Measurements from ENCODE around the gene LAMTOR5. TPM values are rescaled to one million over a fixed set of nuclear protein-coding genes. Genes with fewer than 3 reads are reported as not detected.

Gene LAMTOR5
- total and polyA plus RNA-seq, 2 of the 13 experiments (the other 11 are each of a cell fraction or from before 2014, with no cell fraction given): 96.7 to 400 TPM

DNA sequence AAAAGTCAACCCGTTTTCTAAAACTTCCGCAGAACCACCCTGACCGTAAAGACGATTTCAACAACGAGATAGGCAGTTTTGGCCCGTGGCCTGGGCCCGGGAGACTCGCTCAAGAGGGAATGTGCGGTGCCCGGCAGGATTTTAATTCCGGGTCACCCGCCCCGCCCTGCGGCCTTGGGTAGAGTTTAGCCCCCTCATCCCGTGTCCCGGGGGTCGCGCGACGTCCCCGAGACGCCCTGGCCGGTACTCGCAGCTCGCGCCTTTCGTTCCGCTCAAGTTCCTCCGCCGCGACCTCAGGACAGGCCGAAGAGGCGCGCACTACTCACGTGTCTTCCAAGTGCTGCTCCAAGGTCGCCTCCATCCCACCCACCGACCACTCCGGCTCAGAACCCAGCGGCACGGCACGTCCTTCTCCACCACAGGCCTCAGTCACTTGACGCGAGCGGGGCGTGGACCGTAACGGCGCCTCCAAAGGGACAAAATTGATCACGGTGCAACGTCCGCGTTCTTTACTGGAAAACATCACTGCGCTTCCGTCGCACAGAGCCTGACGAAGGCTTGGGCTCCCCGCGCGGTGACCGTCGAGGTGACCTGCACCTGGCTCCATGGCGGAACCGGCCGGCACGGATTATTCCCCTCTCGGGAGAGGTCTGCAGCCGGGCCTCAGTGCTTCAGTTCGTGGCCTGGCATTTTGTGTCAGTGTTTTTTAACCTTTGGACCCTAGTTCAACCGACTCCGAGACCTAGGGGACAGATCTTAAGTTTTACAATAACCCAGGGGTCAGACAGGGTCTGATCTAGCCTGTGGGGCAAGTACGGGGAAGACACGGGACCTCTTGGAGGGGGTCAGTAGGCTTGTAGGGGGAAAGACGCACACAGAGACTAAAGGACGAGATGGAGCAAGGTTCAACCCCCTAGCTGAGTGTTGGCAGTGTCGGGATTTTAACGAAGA lies at the start of gene LAMTOR5 (continued):
- TF ChIP-seq ZNF710 (CRISPR knock-in tag; IDR thresholded peaks at IDR 0.05; ENCODE audit: borderline replicate concordance): no peak
- peak; percentile 85 for TF ChIP-seq ATF5 (CRISPR knock-in tag; IDR thresholded peaks at IDR 0.05; ENCODE audit: low read depth)
- TF ChIP-seq ZNF280D (CRISPR knock-in tag; IDR thresholded peaks at IDR 0.05): peak; percentile 84; the same call in 1 of the 2 replicates
- peak; percentile 72 for TF ChIP-seq SMYD3 (CRISPR knock-in tag; IDR thresholded peaks at IDR 0.05)
- TF ChIP-seq ZNF207 (IDR thresholded peaks at IDR 0.05; ENCODE audit: borderline replicate concordance): no peak
- TF ChIP-seq ZNF253 (CRISPR knock-in tag; IDR thresholded peaks at IDR 0.05; ENCODE audit: borderline replicate concordance): peak; percentile 96
- TF ChIP-seq ZNF331 (CRISPR knock-in tag; IDR thresholded peaks at IDR 0.05): peak; percentile 85
- TF ChIP-seq, protein P1, sequence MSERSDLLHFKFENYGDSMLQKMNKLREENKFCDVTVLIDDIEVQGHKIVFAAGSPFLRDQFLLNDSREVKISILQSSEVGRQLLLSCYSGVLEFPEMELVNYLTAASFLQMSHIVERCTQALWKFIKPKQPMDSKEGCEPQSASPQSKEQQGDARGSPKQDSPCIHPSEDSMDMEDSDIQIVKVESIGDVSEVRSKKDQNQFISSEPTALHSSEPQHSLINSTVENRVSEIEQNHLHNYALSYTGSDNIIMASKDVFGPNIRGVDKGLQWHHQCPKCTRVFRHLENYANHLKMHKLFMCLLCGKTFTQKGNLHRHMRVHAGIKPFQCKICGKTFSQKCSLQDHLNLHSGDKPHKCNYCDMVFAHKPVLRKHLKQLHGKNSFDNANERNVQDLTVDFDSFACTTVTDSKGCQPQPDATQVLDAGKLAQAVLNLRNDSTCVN (CRISPR knock-in tag; IDR thresholded peaks at IDR 0.05; ENCODE audit: borderline replicate concordance): peak; percentile 79
- TF ChIP-seq ZNF317 (CRISPR knock-in tag; IDR thresholded peaks at IDR 0.05): no peak
- TF ChIP-seq ZNF383 (CRISPR knock-in tag; IDR thresholded peaks at IDR 0.05; ENCODE audit: borderline replicate concordance): peak; percentile 78
- no peak; the same call in 1 of the 2 replicates for TF ChIP-seq NFATC3 (CRISPR knock-in tag; IDR thresholded peaks at IDR 0.05)
- peak; percentile 80 for TF ChIP-seq GATAD2A (CRISPR knock-in tag; IDR thresholded peaks at IDR 0.05)
- no peak for TF ChIP-seq LCORL (IDR thresholded peaks at IDR 0.05)
- peak; percentile 85 for TF ChIP-seq LCORL (CRISPR knock-in tag; IDR thresholded peaks at IDR 0.05)
- TF ChIP-seq ATF2 (CRISPR knock-in tag; IDR thresholded peaks at IDR 0.05): peak; percentile 83
- TF ChIP-seq BHLHE40 (IDR thresholded peaks at IDR 0.05; ENCODE audit: low read length): peak; percentile 74; the same call in 1 of the 2 replicates
- peak; percentile 75 for TF ChIP-seq RARA (CRISPR knock-in tag; IDR thresholded peaks at IDR 0.05)
- peak; percentile 51; the same call in 1 of the 2 replicates for TF ChIP-seq GATA4 (IDR thresholded peaks at IDR 0.05; ENCODE audit: borderline replicate concordance, low read depth)
- TF ChIP-seq CBX5 (CRISPR knock-in tag; IDR thresholded peaks at IDR 0.05; ENCODE audit: borderline replicate concordance): peak; percentile 81; the same call in 1 of the 2 replicates
- TF ChIP-seq ZNF335 (CRISPR knock-in tag; IDR thresholded peaks at IDR 0.05): peak; percentile 85

Data from HepG2 (cell line).